SJCRH30 (cell line): ENCODE measurements around the gene FBXO41. TPM values are rescaled to one million over a fixed set of nuclear protein-coding genes. Genes with fewer than 3 reads are reported as not detected.
A peak's percentile ranks its signal among the peaks of the same experiment; 100 is the strongest.

Source experiments
- DNase-seq, 2 experiments: peaks; one replicate each; pipeline ENCODE4 v3.0.0-alpha.2; 2015 to 2020
- H3K27ac ChIP-seq: fragments of 250-450 bp; sonication (Bioruptor Pico); 2 replicates; pipeline ENCODE4 v1.5.1; 2020; ENCODE audit warnings: mild to moderate bottlenecking, moderate library complexity
- H3K27me3 ChIP-seq: fragments of 250-450 bp; sonication (Bioruptor Pico); 2 replicates; pipeline ENCODE4 v1.5.1; 2020; ENCODE audit warnings: mild to moderate bottlenecking, moderate library complexity
- H3K36me3 ChIP-seq: fragments of 250-450 bp; sonication (Bioruptor Pico); 2 replicates; pipeline ENCODE4 v1.5.1; 2020; ENCODE audit warnings: mild to moderate bottlenecking, moderate library complexity
- H3K4me1 ChIP-seq: fragments of 250-450 bp; sonication (Bioruptor Pico); 2 replicates; pipeline ENCODE4 v1.5.1; 2020; ENCODE audit warnings: mild to moderate bottlenecking, moderate library complexity
- H3K4me3 ChIP-seq: fragments of 250-450 bp; sonication (Bioruptor Pico); 2 replicates; pipeline ENCODE4 v1.5.1; 2020; ENCODE audit warnings: mild to moderate bottlenecking, moderate library complexity
- H3K9me3 ChIP-seq: fragments of 250-450 bp; sonication (Bioruptor Pico); replicated peaks from 2 replicates; pipeline ENCODE4 v1.5.1; 2020; ENCODE audit warnings: mild to moderate bottlenecking, moderate library complexity
- total RNA-seq: library from RNA; depleted of rRNA; stranded (reverse); fragments of >200 nt; shearing (Covaris generic); gene quantifications from 2 replicates; pipeline ENCODE4 v1.2.3, GENCODE V29; 2014; rRNA removed

The FBXO41 gene
- 12.0 and 14.2 TPM in 2 replicates for total RNA-seq

DNA sequence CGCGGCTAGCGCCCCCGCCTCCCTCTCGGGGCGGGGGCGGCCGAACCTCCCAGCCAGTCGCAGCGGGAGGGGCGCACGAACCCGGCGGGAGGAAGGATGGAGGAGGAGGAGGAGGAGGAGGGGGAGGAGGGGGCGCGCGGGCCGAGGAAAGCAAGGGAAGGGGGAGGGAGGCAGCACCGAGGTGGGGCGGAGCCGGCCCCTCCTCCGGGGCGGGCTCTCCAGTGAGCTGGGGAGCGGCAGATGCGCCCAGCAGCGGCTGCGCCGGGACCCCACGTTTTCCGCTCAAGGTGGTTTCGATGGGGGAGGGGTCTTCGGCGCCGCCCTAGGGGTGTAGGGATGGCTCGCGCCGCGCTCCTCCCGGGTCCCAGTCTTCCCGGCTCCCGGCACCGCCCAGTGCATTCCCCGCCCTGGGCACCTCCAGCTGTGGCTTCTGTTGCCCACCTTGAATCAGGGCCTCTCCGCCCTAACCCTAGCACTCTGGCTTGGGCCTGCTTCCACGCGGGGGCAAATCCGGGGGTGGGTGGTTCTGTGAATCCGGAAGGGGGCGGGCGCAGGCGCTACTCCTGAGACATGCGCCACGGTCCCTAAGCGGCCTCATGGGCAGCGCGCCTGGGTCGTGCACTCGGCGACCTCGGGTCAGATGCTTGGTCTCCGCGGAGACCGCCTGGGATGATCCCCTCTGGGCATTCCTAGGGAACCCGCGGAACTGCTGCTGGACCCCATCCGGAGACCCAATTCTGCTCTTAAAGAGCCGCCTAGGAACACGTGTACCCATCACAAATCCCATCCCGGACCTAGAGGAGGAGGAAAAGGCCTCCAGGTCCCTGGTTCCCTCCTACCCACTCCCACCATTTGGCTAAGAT, at the start of gene FBXO41:
Gene FBXO41, minus strand, starts transcription at position 183 of the 863 bp plus-strand sequence. CDS start 14,848 bp downstream, outside the sequence.
- Histone ChIP-seq H3K9me3 (no peaks in the 10 kb centered on the region), H3K27ac (peak within 1 kb of the TSS; percentile 58), H3K4me3 (peak within 1 kb of the TSS; percentile 93), H3K27me3 (no peaks in the 10 kb centered on the region), H3K4me1 (no peaks in the 10 kb centered on the region), H3K36me3 (0 out of 2 replicates have a peak, but pooled peaks cover 2% of the 10 kb centered on the region)
- DNase-seq: peak; percentile 80 to 83

DNA sequence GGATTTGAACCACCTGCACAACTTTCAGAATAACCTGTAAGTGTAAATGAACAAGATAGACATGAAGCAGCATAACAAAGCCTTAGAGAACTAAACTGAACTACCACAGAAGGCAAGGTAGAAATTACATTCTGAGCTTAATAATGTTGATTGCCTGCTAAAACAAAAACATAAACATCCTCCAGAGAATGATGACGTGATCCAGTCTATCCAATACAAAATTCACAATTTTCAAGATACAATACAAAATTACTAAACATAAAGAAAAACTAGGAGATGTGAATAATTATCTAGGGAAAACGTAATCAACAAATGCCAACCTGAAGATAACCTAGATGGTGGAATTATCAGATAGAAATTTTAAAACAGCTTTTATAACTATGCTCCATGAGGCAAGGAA, 49.8 kb upstream of the FBXO41 start:
- H3K27me3 ChIP-seq: no peaks in the 10 kb centered on the region
- H3K9me3 ChIP-seq: no peaks in the 10 kb centered on the region
- H3K27ac ChIP-seq: no peak overlapping the region
- H3K4me3 ChIP-seq: no peak overlapping the region
- H3K4me1 ChIP-seq: no peaks in the 10 kb centered on the region
- no peak for DNase-seq
- H3K36me3 ChIP-seq: no peaks in the 10 kb centered on the region

DNA sequence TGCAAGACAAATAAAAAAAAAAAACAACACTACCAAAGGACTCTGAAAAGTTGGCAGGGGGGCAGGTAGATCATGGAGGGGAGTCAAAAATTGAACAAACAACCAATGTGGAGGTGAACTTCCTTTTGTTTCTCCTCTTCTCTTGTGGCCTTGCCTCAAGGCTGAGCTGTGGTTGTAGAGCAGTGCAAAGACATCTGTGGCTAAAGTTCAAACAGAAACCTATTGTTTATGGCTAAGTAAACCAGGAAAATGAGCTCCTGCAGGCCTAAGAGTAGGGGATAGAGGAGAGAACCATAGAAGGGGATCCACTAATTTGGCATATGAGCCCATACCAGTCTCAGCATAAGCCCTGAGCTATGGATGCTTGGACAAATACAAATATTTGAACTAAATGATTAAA, 49.3 kb upstream of the FBXO41 start:
- no peak for DNase-seq
- Histone ChIP-seq H3K4me1 (no peaks in the 10 kb centered on the region), H3K4me3 (no peak overlapping the region), H3K9me3 (no peaks in the 10 kb centered on the region), H3K27me3 (no peaks in the 10 kb centered on the region), H3K27ac (no peak overlapping the region), H3K36me3 (no peaks in the 10 kb centered on the region)

GRCh38 chr2:73324126-73324725, 39.9 kb upstream of the FBXO41 start:
- H3K36me3 ChIP-seq: no peaks in the 10 kb centered on the region
- H3K4me1 ChIP-seq: no peaks in the 10 kb centered on the region
- no peak overlapping the region for H3K27ac ChIP-seq
- no peak for DNase-seq
- H3K4me3 ChIP-seq: no peak overlapping the region
- peaks cover 19% of the 10 kb centered on the region for H3K27me3 ChIP-seq
- no peaks in the 10 kb centered on the region for H3K9me3 ChIP-seq

DNA sequence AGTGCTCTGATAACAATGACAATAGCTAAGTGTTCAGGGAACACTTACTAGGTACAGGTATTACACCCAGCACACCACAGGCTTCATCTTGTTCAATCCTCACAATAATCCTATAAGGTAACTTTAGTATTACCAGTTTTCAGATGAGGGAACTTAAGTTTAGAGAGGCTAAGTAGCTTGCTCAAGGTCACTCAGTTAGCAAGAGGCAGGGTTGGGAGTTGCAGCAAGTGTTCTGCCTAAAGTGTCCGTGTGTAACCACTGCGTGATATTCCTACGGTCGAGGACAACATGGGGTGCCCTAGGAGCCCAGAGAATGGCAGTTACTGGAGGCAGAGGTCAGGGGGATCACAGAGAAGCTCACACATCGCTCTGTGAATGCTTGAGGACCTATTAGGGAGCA, 39.3 kb upstream of the FBXO41 start:
- H3K27me3 ChIP-seq: peaks cover 19% of the 10 kb centered on the region
- no peaks in the 10 kb centered on the region for H3K9me3 ChIP-seq
- no peak for DNase-seq
- H3K27ac ChIP-seq: no peak overlapping the region
- H3K4me1 ChIP-seq: no peaks in the 10 kb centered on the region
- no peaks in the 10 kb centered on the region for H3K36me3 ChIP-seq
- H3K4me3 ChIP-seq: no peak overlapping the region

DNA sequence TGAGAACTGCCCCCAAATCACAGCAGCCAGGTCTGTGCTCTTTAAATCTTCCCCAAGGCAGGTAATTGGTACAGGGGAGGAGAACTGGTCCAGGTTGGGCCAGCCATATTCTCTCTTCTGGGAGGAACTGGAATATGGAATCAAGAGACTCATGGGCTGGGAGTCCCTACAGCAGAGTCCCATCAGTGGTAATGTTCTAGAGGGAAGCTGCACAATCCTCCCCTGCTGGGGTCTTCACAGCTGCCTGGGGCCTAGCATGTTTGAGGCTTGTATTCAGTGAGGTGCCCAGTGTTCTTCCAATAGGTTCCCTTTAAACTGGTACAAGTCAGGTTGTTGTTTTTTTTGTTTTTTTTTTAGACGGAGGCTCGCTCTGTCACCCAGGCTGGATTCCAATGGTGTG, 30.2 kb upstream of the FBXO41 start:
- no peaks in the 10 kb centered on the region for H3K36me3 ChIP-seq
- no peaks in the 10 kb centered on the region for H3K4me1 ChIP-seq
- H3K9me3 ChIP-seq: 0 out of 2 replicates have a peak, but pooled peaks cover 3% of the 10 kb centered on the region
- H3K27ac ChIP-seq: no peak overlapping the region
- peaks cover 9% of the 10 kb centered on the region for H3K27me3 ChIP-seq
- H3K4me3 ChIP-seq: no peak overlapping the region
- DNase-seq: no peak

GRCh38 chr2:73307720-73308119, 23.4 kb upstream of the FBXO41 start:
- Histone ChIP-seq H3K4me3 (no peak overlapping the region), H3K36me3 (no peaks in the 10 kb centered on the region), H3K9me3 (no peaks in the 10 kb centered on the region), H3K4me1 (no peaks in the 10 kb centered on the region), H3K27me3 (peaks cover 10% of the 10 kb centered on the region; the same call in 1 of the 2 replicates), H3K27ac (no peak overlapping the region)
- no peak for DNase-seq

DNA sequence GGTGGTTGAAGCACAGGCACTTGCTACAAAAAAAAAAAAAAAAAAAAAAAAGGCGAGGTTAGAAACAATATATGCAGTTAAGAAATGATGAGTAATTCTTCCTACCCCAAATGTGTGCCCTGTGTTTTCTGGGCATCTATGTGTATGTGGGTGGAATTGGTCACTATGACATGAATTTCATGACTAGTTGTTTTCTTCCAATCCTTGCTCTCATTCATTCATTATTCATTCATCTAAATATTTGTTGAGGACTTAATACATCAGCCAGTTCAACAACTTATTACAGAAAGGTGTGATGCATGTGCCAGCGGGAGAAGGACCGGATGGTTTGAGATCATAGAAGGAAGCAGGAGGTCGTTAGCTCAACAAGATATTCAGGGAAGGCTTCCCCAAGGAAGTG, 17.4 kb upstream of the FBXO41 start:
- no peaks in the 10 kb centered on the region; the same call in 1 of the 2 replicates for H3K9me3 ChIP-seq
- peaks cover 2% of the 10 kb centered on the region for H3K4me1 ChIP-seq
- peaks cover 10% of the 10 kb centered on the region; the same call in 1 of the 2 replicates for H3K27me3 ChIP-seq
- no peaks in the 10 kb centered on the region for H3K36me3 ChIP-seq
- no peak overlapping the region for H3K27ac ChIP-seq
- no peak for DNase-seq
- no peak overlapping the region for H3K4me3 ChIP-seq

GRCh38 chr2:73300926-73301325, 16.6 kb upstream of the FBXO41 start:
- H3K9me3 ChIP-seq: no peaks in the 10 kb centered on the region; the same call in 1 of the 2 replicates
- no peak overlapping the region for H3K27ac ChIP-seq
- H3K4me1 ChIP-seq: peaks cover 2% of the 10 kb centered on the region
- no peak for DNase-seq
- peaks cover 10% of the 10 kb centered on the region; the same call in 1 of the 2 replicates for H3K27me3 ChIP-seq
- H3K4me3 ChIP-seq: no peak overlapping the region
- H3K36me3 ChIP-seq: no peaks in the 10 kb centered on the region

- no peak overlapping the region for H3K27ac ChIP-seq
- DNase-seq: peak; percentile 42 to 53
- H3K4me1 ChIP-seq: peaks cover 2% of the 10 kb centered on the region
- H3K36me3 ChIP-seq: no peaks in the 10 kb centered on the region
- no peaks in the 10 kb centered on the region; the same call in none of the 2 replicates for H3K9me3 ChIP-seq
- H3K4me3 ChIP-seq: no peak overlapping the region
- H3K27me3 ChIP-seq: no peaks in the 10 kb centered on the region; the same call in 1 of the 2 replicates
These were observed 13.3 kb upstream of the FBXO41 start for GRCh38 chr2:73297586-73297985.

GRCh38 chr2:73297151-73297559, 12.9 kb upstream of the FBXO41 start:
- DNase-seq: peak; percentile 65 to 78
- Histone ChIP-seq H3K36me3 (no peaks in the 10 kb centered on the region), H3K27ac (no peak overlapping the region), H3K27me3 (no peaks in the 10 kb centered on the region; the same call in 1 of the 2 replicates), H3K4me1 (peaks cover 2% of the 10 kb centered on the region), H3K9me3 (no peaks in the 10 kb centered on the region; the same call in none of the 2 replicates), H3K4me3 (no peak overlapping the region)

GRCh38 chr2:73295751-73296400, 11.6 kb upstream of the FBXO41 start:
- Histone ChIP-seq H3K4me1 (peaks cover 2% of the 10 kb centered on the region), H3K4me3 (no peak overlapping the region), H3K27me3 (no peaks in the 10 kb centered on the region; the same call in 1 of the 2 replicates), H3K27ac (no peak overlapping the region), H3K36me3 (no peaks in the 10 kb centered on the region), H3K9me3 (no peaks in the 10 kb centered on the region; the same call in none of the 2 replicates)
- DNase-seq: peak in 1 of 2 experiments; percentile 14

- Histone ChIP-seq H3K4me3 (no peak overlapping the region), H3K27me3 (no peaks in the 10 kb centered on the region; the same call in 1 of the 2 replicates)
- no peak for DNase-seq
These were observed 10.0 kb upstream of the FBXO41 start for GRCh38 chr2:73294239-73294638.

DNA sequence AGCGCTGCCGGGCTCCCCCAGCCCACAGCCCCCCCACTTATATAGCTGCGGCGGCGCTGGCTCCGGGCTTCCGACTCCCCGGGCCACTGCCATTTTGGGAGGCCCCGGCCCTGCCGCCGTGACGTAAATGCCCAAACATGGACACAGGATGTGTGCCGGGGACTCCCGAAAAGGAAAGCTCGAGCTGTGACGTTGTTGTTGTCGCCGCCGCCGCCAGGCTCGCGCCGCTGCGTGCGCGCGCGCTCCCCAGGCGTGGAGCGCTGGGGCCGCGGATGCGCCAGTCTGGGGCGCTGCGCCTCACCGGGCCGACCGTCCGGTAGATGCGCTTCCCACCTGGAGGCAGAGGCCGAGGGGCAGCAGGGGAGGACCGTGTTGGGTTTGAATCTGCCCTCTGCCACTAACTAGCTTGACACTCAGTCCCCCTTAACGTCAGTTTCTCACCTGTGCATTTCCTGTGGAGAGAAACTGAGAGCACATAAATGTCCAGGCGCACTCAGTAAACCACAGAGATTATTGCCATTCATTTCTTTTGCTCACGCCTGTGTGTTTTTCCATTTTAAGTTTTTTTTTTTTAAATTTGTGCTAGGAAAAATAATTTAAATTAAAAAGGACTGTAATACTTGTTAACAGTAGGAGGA, 9.4 kb upstream of the FBXO41 start, which contains the start of gene EGR4:
Gene EGR4, minus strand, starts transcription at position 15 of the 638 bp plus-strand sequence. CDS start 231 bp downstream, outside the sequence.
- Histone ChIP-seq H3K9me3 (no peaks in the 10 kb centered on the region; the same call in none of the 2 replicates), H3K36me3 (no peaks in the 10 kb centered on the region), H3K27ac (no peak within 1 kb of the TSS), H3K4me1 (peaks cover 2% of the 10 kb centered on the region), H3K4me3 (no peak within 1 kb of the TSS), H3K27me3 (no peaks in the 10 kb centered on the region; the same call in 1 of the 2 replicates)
- DNase-seq: no peak

More at GRCh38 chr2:73294239-73294638, 10.0 kb upstream of the FBXO41 start:
- Histone ChIP-seq H3K9me3 (no peaks in the 10 kb centered on the region; the same call in none of the 2 replicates), H3K36me3 (no peaks in the 10 kb centered on the region), H3K27ac (no peak overlapping the region), H3K4me1 (peaks cover 2% of the 10 kb centered on the region)
